HG03521 (cell line): ENCODE data around the gene CDKAL1.
"Not testable (repeated sequence)": the region's sequence is repeated elsewhere in the genome, so short reads cannot be mapped to it uniquely, and the experiment has no call there.

Experiments used
- ATAC-seq: cut with Tn5 transposase; IDR thresholded peaks from one replicate; pipeline ENCODE4 v1.9.1; 2021; ENCODE audit warnings: mild to moderate bottlenecking, moderate library complexity; ENCODE audit not compliant: unreplicated experiment

Gene CDKAL1

GRCh38 chr6:20632696-20633095, 98.4 kb downstream of the CDKAL1 start:
- no peak for ATAC-seq

DNA sequence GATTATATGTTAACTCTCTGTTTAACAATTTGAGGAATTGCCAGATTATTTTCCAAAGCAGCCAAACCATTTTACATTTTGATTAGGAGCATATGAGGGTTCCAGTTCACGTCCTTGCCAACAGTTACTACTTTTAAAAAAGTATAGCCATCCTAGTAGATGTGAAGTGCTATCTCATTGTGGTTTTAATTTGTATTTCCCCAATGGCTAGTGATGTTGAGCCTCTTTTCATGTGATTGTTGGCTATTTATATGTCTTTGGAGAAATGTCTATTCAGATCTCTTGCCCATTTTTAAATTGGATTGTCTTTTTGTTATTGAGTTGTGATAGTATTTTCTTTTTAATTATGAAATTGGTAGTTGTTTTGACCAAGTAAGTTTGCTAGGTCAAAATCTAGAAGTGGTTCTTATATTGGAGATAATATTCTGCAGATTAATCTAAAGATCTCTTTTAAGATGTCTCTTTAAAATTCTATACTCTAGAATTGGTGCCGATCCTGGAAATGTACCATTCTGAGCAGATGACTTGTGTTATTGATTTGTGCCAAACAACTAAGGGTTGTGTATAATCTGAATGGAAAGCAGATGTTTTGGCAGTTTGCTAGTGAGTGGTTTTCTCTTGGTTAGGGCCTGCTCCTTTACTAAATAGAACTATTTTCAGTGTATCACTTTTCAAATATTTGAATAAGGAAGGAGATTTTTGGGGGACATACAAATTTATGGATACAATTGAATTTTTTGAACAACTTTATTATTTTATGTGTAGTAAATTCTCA, 99.5 kb downstream of the CDKAL1 start:
- no peak for ATAC-seq

DNA sequence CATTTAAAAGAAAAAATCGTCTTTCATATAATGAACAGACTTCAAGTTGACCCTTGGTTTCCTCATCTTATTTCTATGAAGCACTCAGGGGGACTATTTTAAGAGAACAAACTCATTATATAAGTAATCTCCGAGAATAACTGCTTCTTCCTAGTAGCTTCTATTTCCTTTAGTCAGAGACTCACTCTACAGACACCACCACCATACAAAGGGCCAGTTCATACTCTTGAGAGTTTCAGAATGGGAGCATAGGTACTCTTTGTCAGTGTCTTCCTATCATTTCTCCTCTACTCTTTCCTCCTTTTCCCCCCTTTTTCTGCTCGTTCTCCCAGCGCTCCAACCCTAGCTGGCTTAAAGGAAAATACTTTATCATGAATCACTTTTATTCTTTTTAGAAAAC, 104.9 kb downstream of the CDKAL1 start:
- no peak for ATAC-seq

DNA sequence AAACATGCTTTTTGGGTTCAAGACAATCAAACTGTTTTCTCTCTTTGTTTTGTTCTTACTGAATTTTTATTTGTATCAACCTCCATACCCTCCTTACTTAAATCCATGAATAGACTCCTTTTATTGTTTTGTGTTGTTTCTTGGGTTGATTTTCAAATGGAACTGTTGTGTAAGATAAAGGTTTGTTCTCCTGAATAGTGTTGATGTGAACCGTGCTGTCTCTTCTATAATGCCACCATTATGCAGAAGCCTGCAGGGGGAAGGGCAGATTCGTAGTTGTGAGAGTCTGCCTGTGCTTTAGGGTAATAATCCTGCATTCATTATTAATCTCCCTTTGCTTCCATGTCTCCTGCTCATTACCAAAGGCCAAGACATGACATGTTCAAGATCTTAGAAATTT, 105.9 kb downstream of the CDKAL1 start:
- no peak for ATAC-seq

DNA sequence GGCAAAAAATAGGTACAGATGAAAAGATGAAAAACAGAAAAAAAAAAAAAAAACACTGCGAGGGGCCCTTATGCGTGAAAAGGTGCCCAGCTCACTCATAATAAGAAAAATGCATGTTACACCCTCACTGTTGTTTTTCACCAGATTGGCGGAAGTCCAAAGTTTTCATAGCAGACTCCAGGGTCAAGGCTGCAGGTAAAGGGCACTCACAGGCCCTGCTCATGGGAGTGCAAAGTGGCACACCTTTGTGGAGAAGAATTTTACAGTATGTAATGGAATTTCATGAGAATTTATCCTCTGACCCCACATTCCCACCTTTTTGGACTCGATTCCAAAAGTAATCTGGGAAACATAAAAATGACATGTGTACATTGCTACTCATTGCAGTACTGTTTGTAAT, 108.2 kb downstream of the CDKAL1 start:
- no peak for ATAC-seq

GRCh38 chr6:20644667-20645370, 110.6 kb downstream of the CDKAL1 start:
- ATAC-seq: no peak

- not testable (repeated sequence) for ATAC-seq
Observed at GRCh38 chr6:20645572-20645971, 111.3 kb downstream of the CDKAL1 start.

GRCh38 chr6:20647585-20647984, 113.3 kb downstream of the CDKAL1 start:
- no peak for ATAC-seq

GRCh38 chr6:20649696-20650470, 115.6 kb downstream of the CDKAL1 start:
- ATAC-seq: not testable (repeated sequence)

GRCh38 chr6:20652299-20653084, 118.2 kb downstream of the CDKAL1 start:
- no peak for ATAC-seq

GRCh38 chr6:20653085-20653479, 118.8 kb downstream of the CDKAL1 start:
- no peak for ATAC-seq

DNA sequence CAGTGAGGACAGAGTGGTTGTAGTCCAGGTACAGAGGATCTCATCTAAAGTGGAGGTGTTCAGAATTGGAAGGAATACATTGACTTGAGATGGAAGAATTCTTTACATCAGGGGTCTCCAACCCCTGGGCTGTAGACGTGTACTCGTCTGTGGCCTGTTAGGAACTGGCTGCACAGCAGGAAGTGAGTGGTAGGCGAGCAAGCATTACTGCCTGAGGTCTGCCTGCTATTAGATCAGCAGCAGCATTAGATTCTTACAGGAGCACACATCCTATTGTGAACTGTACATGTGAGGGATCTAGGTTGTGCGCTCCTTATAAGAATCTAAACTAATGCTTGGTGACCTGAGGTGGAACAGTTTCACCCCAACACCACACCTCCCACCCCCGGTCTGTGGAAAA, 121.1 kb downstream of the CDKAL1 start:
- no peak for ATAC-seq

- ATAC-seq: no peak
Observed at GRCh38 chr6:20657274-20657800, 123.1 kb downstream of the CDKAL1 start.

DNA sequence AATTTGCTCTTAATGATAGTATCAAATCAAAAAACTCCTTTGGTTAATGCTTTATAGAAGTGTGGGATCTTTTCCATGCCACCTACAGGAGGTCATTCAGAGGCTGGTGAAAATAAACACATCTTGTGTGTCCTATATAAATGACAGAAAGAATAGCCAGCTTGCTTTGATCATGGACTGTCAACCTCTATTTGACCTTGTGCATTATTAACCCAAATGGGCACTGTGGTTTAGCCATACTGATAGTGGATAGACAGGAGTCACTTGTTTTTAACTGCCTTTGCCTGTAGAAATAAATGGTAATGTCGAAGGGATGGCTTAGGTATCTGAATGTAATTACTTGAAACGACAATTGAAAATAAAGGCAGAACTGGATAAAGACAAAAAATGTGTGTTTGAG, 123.8 kb downstream of the CDKAL1 start:
- no peak for ATAC-seq

DNA sequence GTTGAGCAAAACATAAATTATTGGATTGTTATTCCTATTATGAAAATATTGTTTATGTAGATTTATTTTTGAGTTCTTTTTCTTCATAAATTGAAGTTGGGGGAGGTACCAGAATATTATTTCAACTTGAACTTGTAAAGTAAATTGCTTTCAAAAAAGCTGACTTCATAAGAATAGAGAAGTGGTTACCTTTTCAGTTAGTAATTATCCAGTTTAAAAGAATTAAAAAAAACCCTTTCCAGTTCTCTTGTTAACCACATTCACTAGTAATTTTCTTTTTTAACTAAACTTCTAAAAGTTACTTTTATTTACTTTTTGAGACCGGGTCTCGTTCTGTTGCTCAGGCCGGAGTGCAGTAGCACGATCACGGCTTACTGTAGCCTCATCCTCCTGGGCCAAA, 124.3 kb downstream of the CDKAL1 start:
- ATAC-seq: no peak

DNA sequence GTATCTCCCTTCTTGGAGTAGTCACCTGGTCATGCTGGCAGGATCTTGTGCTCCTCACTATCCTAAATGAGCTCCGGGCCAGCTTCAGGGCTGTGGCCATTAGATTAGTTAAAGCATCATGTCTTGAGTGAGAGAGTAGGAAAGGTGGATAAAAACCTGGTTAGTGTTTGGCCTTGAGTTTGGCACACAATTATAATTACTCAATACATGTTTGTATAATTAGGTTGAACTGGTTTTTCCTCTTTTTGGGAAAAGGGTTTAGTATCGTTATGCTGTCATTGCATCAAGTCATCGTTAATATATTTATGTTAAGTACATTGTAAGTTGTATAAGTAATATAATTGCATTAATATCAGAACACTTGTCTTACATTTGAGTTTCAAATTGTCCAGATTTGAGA, 126.3 kb downstream of the CDKAL1 start:
- ATAC-seq: no peak

GRCh38 chr6:20661721-20662120, 127.5 kb downstream of the CDKAL1 start:
- no peak for ATAC-seq

DNA sequence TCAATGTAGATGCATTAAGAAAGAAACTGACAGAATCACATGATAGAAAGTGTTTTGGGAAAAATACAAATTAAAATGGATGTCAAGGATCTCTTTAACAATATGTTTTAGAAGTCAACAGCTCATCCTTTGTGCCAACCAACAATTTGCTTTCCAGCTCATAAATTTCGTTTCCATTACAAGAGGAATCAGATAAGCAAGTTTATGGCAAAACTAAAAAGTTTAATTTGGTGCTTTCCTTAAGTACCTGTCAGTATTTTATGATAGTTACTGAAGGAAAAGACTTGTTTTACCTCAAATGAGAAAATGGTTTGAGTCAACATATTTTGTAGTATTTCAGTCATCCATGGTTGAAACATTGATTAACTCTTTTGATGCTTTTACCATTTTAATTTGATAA, 130.0 kb downstream of the CDKAL1 start:
- ATAC-seq: no peak

DNA sequence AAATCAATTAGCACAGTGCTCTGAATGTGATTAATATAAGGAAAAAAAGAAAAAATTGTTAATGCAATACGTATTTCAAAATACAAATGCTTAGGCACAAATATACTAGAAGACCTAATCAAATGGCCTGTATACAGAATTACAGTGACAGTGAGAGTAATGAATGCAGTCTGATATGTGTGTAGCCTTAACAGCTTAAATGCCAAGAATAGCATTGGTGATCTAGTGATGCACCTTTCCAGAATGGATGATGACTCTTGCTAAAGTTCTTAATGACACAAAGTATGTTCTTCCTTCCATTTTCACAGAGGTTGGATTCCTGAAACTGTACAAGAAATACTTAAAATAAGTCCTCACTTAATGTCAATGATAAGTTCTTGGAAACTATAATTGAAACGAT, 131.0 kb downstream of the CDKAL1 start:
- ATAC-seq: no peak

GRCh38 chr6:20669571-20670314, 135.5 kb downstream of the CDKAL1 start:
- ATAC-seq: peak; percentile 89
